HCT116 (cell line): Measurements from ENCODE around the gene PRRC2C. TPM values are rescaled to one million over a fixed set of nuclear protein-coding genes. Genes with fewer than 3 reads are reported as not detected.
"Not testable (repeated sequence)": the region's sequence is repeated elsewhere in the genome, so short reads cannot be mapped to it uniquely, and the experiment has no call there.

Source experiments
- ATAC-seq: fragments of 200-7000 bp; cut with Tn5 transposase; 2 replicates; pipeline ENCODE4 v1.9.1; 2020; ENCODE audit warnings: mild to moderate bottlenecking, moderate library complexity
- BruUV-seq: library from RNA; stranded (reverse); fragments of 400-500 nt; replicated peaks from 2 replicates; lab custom pipeline; 2021; lab: Mats Ljungman, UMichigan
- CTCF ChIA-PET: fragments of 300-600 bp; sonication (Branson Sonifier 250); formaldehyde crosslinking; loops from one replicate; lab custom pipeline; 2021; ENCODE audit warnings: antibody characterized with exemption; lab: Charles Lee
- POLR2A ChIA-PET: fragments of 300-600, 350-600 bp; sonication (Branson Sonifier 250); formaldehyde crosslinking; loops from one replicate; lab custom pipeline; 2021; ENCODE audit warnings: antibody characterized with exemption; lab: Charles Lee
- RAD21 ChIA-PET, 2 experiments: fragments of 300-600 bp; sonication (Branson Sonifier 250); formaldehyde crosslinking; loops; one replicate each; lab custom pipeline; 2023; ENCODE audit warnings: low total read pairs in 2 of 2; ENCODE audit not compliant: uncharacterized antibody in 2 of 2, unreplicated experiment in 2 of 2, low non-redundant PET in 1 of 2; lab: Charles Lee
- DNase-seq: peaks from one replicate; pipeline ENCODE4 v3.0.0-alpha.2; 2010; ENCODE audit warnings: low read depth, low spot score
- H2AFZ ChIP-seq: fragments of 200-600 bp; shearing (Covaris generic), sonication (generic); 2 replicates; pipeline ENCODE4 v1.6.1; 2017; ENCODE audit warnings: low read depth, mixed run types, mixed read lengths, antibody characterized with exemption, low read length; ENCODE audit not compliant: poor library complexity, severe bottlenecking
- H3K27ac ChIP-seq: 2 replicates; pipeline ENCODE4 v1.5.1; 2012; ENCODE audit warnings: low read depth, low read length
- H3K27me3 ChIP-seq: fragments of 200-600 bp; sonication (generic); 2 replicates; pipeline ENCODE4 v1.6.1; 2016; ENCODE audit warnings: mixed run types, low read length, mixed read lengths; ENCODE audit not compliant: insufficient read depth
- H3K36me3 ChIP-seq, 2 experiments: fragments of 200-500 bp in 1 of 2; fragments of 200-600 bp in 1 of 2; sonication (Bioruptor generic) in 1 of 2; sonication (generic) in 1 of 2; 2 replicates each; pipeline versions ENCODE4 v1.5.1 to v1.6.1; 2014 to 2016; ENCODE audit warnings: low read length in 2 of 2, inconsistent platforms in 1 of 2, mixed read lengths in 1 of 2, mixed run types in 1 of 2; ENCODE audit not compliant: insufficient read depth in 2 of 2, control insufficient read depth in 1 of 2
- H3K4me1 ChIP-seq, 2 experiments: fragments of 200-600 bp in 1 of 2; sonication (generic) in 1 of 2; 2 replicates each; pipeline versions ENCODE4 v1.5.1 to v1.6.1; 2012 to 2017; ENCODE audit warnings: low read length in 2 of 2, inconsistent platforms in 1 of 2, mild to moderate bottlenecking in 1 of 2, mixed read lengths in 1 of 2, mixed run types in 1 of 2, moderate library complexity in 1 of 2; ENCODE audit not compliant: insufficient read depth in 2 of 2, control insufficient read depth in 1 of 2
- H3K4me2 ChIP-seq: fragments of 200-600 bp; sonication (generic); 2 replicates; pipeline ENCODE4 v1.6.1; 2017; ENCODE audit warnings: mixed run types, low read length, mixed read lengths
- H3K4me3 ChIP-seq, 2 experiments: fragments of 200-600 bp in 1 of 2; sonication (generic) in 1 of 2; replicated peaks in 1 of 2; 2 replicates each; pipeline ENCODE4 v1.5.1; 2011 to 2016; ENCODE audit warnings: low read length in 2 of 2, control low read depth in 1 of 2, low read depth in 1 of 2, mild to moderate bottlenecking in 1 of 2, mixed read lengths in 1 of 2, mixed run types in 1 of 2
- H3K79me2 ChIP-seq: fragments of 200-600 bp; sonication (generic); 2 replicates; pipeline ENCODE4 v1.6.1; 2017; ENCODE audit warnings: mild to moderate bottlenecking, mixed run types, low read length, moderate library complexity, mixed read lengths; ENCODE audit not compliant: insufficient read depth
- H3K9ac ChIP-seq: fragments of 200-600 bp; sonication (generic); 2 replicates; pipeline ENCODE4 v1.6.1; 2016; ENCODE audit warnings: low read length, mixed read lengths
- H3K9me2 ChIP-seq: fragments of 200-600 bp; sonication (generic), shearing (Covaris generic); 2 replicates; pipeline ENCODE4 v1.6.1; 2017; ENCODE audit warnings: mixed run types, mild to moderate bottlenecking, moderate library complexity; ENCODE audit not compliant: insufficient read depth
- H3K9me3 ChIP-seq, 2 experiments: fragments of 200-500 bp in 1 of 2; fragments of 200-600 bp in 1 of 2; sonication (Bioruptor generic) in 1 of 2; sonication (generic) in 1 of 2; 2 replicates each; pipeline ENCODE4 v1.6.1; 2014 to 2017; ENCODE audit warnings: low read length in 2 of 2, mixed read lengths in 2 of 2, inconsistent platforms in 1 of 2, low read depth in 1 of 2, mild to moderate bottlenecking in 1 of 2, mixed run types in 1 of 2, moderate library complexity in 1 of 2; ENCODE audit not compliant: control insufficient read depth in 1 of 2, insufficient read depth in 1 of 2
- H4K20me1 ChIP-seq: fragments of 200-600 bp; sonication (generic), shearing (Covaris generic); 2 replicates; pipeline ENCODE4 v1.6.1; 2017; ENCODE audit warnings: mixed run types, mild to moderate bottlenecking, moderate library complexity; ENCODE audit not compliant: insufficient read depth
- CEBPB ChIP-seq: IDR thresholded peaks from 2 replicates; pipeline ENCODE4 v1.6.1; 2012; ENCODE audit warnings: low read depth
- CTCF ChIP-seq, 3 experiments: fragments of 200-600 bp in 1 of 3; sonication (generic) in 1 of 3; IDR thresholded peaks in 2 of 3; conservative IDR thresholded peaks in 1 of 3; 2 replicates each; pipeline ENCODE4 v1.5.1; 2012 to 2017; ENCODE audit warnings: low read depth in 2 of 3, low read length in 2 of 3, antibody characterized with exemption in 1 of 3, borderline replicate concordance in 1 of 3, control low read depth in 1 of 3, mild to moderate bottlenecking in 1 of 3, mixed read lengths in 1 of 3, mixed run types in 1 of 3, moderate library complexity in 1 of 3; ENCODE audit not compliant: insufficient read depth in 1 of 3
- EGR1 ChIP-seq: IDR thresholded peaks from 2 replicates; pipeline ENCODE4 v1.6.1; 2012; ENCODE audit warnings: low read depth
- EZH2phosphoT487 ChIP-seq: fragments of 200-600 bp; IDR thresholded peaks from 2 replicates; pipeline ENCODE4 v1.6.1; 2018; ENCODE audit warnings: antibody characterized with exemption, borderline replicate concordance
- POLR2A ChIP-seq: IDR thresholded peaks from 2 replicates; pipeline ENCODE4 v1.7.0; 2011; ENCODE audit warnings: borderline replicate concordance; ENCODE audit not compliant: insufficient read depth, insufficient read length; ENCODE audit errors: extremely low read depth
- POLR2AphosphoS5 ChIP-seq: IDR thresholded peaks from 2 replicates; pipeline ENCODE4 v1.6.1; 2011; ENCODE audit warnings: mild to moderate bottlenecking, low read depth, low read length, moderate library complexity
- RAD21 ChIP-seq: IDR thresholded peaks from 2 replicates; pipeline ENCODE4 v1.6.1; 2012; ENCODE audit warnings: low read depth, mild to moderate bottlenecking
- SRF ChIP-seq: IDR thresholded peaks from 2 replicates; pipeline ENCODE4 v1.6.1; 2012; ENCODE audit warnings: low read depth
- intact Hi-C: fragments of 100-400 bp; cut with micrococcal nuclease; formaldehyde crosslinking; loops from 2 replicates; pipeline ENCODE4 v1.10.0; 2022
- total RNA-seq: library from RNA; stranded (reverse); gene quantifications from one replicate; pipeline ENCODE4 v1.2.1, GENCODE V29; 2021; ENCODE audit not compliant: unreplicated experiment
- TF ChIP-seq, protein P1 (sequence below): IDR thresholded peaks from 2 replicates; pipeline ENCODE4 v1.6.1; 2012

The PRRC2C gene
- total RNA-seq, 1 experiment from 2014 or later = 154 TPM

GRCh38 chr1:171596705-171597104 lies 111.4 kb downstream of the PRRC2C start:
- H3K4me1 ChIP-seq = no peaks in the 10 kb centered on the region
- H3K9me3 ChIP-seq = no peaks in the 10 kb centered on the region
- DNase-seq = no peak
- no peaks in the 10 kb centered on the region for H4K20me1 ChIP-seq
- H3K9ac ChIP-seq = no peak overlapping the region
- H3K27me3 ChIP-seq = no peaks in the 10 kb centered on the region
- H3K36me3 ChIP-seq = peaks cover under 1 to 9% of the 10 kb centered on the region in 2 experiments; a peak in 2 of 4 replicates
- H3K4me2 ChIP-seq = no peak overlapping the region
- no peak overlapping the region for H3K27ac ChIP-seq
- ChIA-PET RAD21 (no interaction called here), POLR2A (no interaction called here), CTCF (no interaction called here)
- H3K79me2 ChIP-seq = no peaks in the 10 kb centered on the region
- intact Hi-C loops = no loop called here
- no peak for TF ChIP-seq POLR2A
- TF ChIP-seq EZH2phosphoT487 = no peak
- TF ChIP-seq CTCF (IDR thresholded peaks at IDR 0.05 in 2 of 3, conservative IDR thresholded peaks at IDR 0.05 in 1 of 3; ENCODE audit: borderline replicate concordance in 1 of 3, insufficient read depth in 1 of 3, low read depth in 2 of 3, low read length in 2 of 3) = no peak
- no peaks in the 10 kb centered on the region for H3K9me2 ChIP-seq
- no peak overlapping the region for H2AFZ ChIP-seq
- no peak overlapping the region for H3K4me3 ChIP-seq
- no peak for ATAC-seq
- no TSS peak for BruUV-seq

DNA sequence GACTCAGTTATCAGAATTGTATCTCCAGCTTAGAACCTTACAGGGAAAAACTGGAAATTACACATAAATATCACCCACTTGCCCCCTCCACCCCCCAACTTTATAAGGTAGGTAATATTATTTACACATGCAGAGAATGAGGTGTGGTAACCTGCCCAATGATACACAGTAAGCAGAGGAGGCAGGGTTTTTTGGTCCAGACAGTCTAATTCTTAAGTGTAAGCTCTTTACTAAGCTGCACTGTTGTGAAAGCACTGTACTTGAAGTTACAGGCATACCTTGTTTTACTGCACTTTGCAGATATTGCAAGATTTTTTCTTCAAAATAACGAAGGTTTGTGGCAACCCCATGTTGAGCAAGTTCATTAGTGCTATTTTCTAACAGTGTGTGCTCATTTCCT lies 111.9 kb downstream of the PRRC2C start:
- RAD21 ChIA-PET = no interaction called here
- DNase-seq = no peak
- ATAC-seq = no peak
- POLR2A ChIA-PET = no interaction called here
- Histone ChIP-seq H3K4me2 (no peak overlapping the region), H2AFZ (no peak overlapping the region), H3K27ac (no peak overlapping the region), H3K27me3 (no peaks in the 10 kb centered on the region), H3K4me3 (no peak overlapping the region), H3K9me2 (no peaks in the 10 kb centered on the region), H3K9ac (no peak overlapping the region), H3K79me2 (no peaks in the 10 kb centered on the region), H3K9me3 (no peaks in the 10 kb centered on the region), H3K4me1 (no peaks in the 10 kb centered on the region), H3K36me3 (peaks cover 0 to 4% of the 10 kb centered on the region in 2 experiments; a peak in 2 of 4 replicates), H4K20me1 (no peaks in the 10 kb centered on the region)
- BruUV-seq = no TSS peak
- intact Hi-C loops = no loop called here
- CTCF ChIA-PET = no interaction called here
- no peak for TF ChIP-seq SRF
- TF ChIP-seq EZH2phosphoT487 = no peak
- no peak for TF ChIP-seq CEBPB
- no peak for TF ChIP-seq POLR2AphosphoS5
- TF ChIP-seq, protein P1, sequence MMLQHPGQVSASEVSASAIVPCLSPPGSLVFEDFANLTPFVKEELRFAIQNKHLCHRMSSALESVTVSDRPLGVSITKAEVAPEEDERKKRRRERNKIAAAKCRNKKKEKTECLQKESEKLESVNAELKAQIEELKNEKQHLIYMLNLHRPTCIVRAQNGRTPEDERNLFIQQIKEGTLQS = no peak
- TF ChIP-seq RAD21 = no peak
- TF ChIP-seq EGR1 = no peak

- H3K27ac ChIP-seq, BruUV-seq, DNase-seq, H3K4me1 ChIP-seq, H3K4me2 ChIP-seq, H3K9me2 ChIP-seq, H3K27me3 ChIP-seq, POLR2A ChIA-PET, CTCF ChIA-PET, H3K4me3 ChIP-seq, RAD21 ChIA-PET, H3K79me2 ChIP-seq, ATAC-seq, H2AFZ ChIP-seq, H3K36me3 ChIP-seq, intact Hi-C loops, H3K9me3 ChIP-seq, H4K20me1 ChIP-seq, H3K9ac ChIP-seq: not testable (repeated sequence)
Measured at GRCh38 chr1:171600310-171600709, 115.0 kb downstream of the PRRC2C start.
